ENCODE measurements around the gene LMX1B. TPM values are rescaled to one million over a fixed set of nuclear protein-coding genes. Genes with fewer than 3 reads are reported as not detected.

Gene LMX1B
- total RNA-seq, 1 donor from 2014 or later = 0.52 TPM

GRCh38 chr9:126621919-126622735 lies 8.4 kb downstream of the LMX1B start:
- no peak for TF ChIP-seq CTCF (conservative IDR thresholded peaks at IDR 0.05; ENCODE audit: low read depth, low read length)
- no peak overlapping the region for H3K4me3 ChIP-seq (ENCODE audit: low read depth, low read length)
- no peak for DNase-seq (ENCODE audit: low read depth)

GRCh38 chr9:126623314-126623666 lies 9.6 kb downstream of the LMX1B start:
- no peak overlapping the region for H3K4me3 ChIP-seq (ENCODE audit: low read depth, low read length)
- TF ChIP-seq CTCF (conservative IDR thresholded peaks at IDR 0.05; ENCODE audit: low read depth, low read length) = no peak
- no peak for DNase-seq (ENCODE audit: low read depth)

- no peak for DNase-seq (ENCODE audit: low read depth)
- H3K4me3 ChIP-seq (ENCODE audit: low read depth, low read length) = no peak overlapping the region
- TF ChIP-seq CTCF (conservative IDR thresholded peaks at IDR 0.05; ENCODE audit: low read depth, low read length) = no peak
Measured at GRCh38 chr9:126623667-126624478, 10.1 kb downstream of the LMX1B start.

- H3K4me3 ChIP-seq (ENCODE audit: low read depth, low read length) = no peak overlapping the region
- TF ChIP-seq CTCF (conservative IDR thresholded peaks at IDR 0.05; ENCODE audit: low read depth, low read length) = no peak
- DNase-seq (ENCODE audit: low read depth) = no peak
Measured at GRCh38 chr9:126624479-126624826, 10.7 kb downstream of the LMX1B start.

- no peak for DNase-seq (ENCODE audit: low read depth)
- TF ChIP-seq CTCF (conservative IDR thresholded peaks at IDR 0.05; ENCODE audit: low read depth, low read length) = no peak
- no peak overlapping the region for H3K4me3 ChIP-seq (ENCODE audit: low read depth, low read length)
Measured at GRCh38 chr9:126624912-126625311, 11.2 kb downstream of the LMX1B start.

- TF ChIP-seq CTCF (conservative IDR thresholded peaks at IDR 0.05; ENCODE audit: low read depth, low read length) = no peak
- no peak for DNase-seq (ENCODE audit: low read depth)
- H3K4me3 ChIP-seq (ENCODE audit: low read depth, low read length) = no peak overlapping the region
Measured at GRCh38 chr9:126625329-126626126, 11.8 kb downstream of the LMX1B start.
